ENCODE results near the gene PDP2. TPM values are rescaled to one million over a fixed set of nuclear protein-coding genes. Genes with fewer than 3 reads are reported as not detected.

The PDP2 gene
- total RNA-seq, 3 donors from 2014 or later, result 15.5 to 23.5 (median 23.2) TPM

DNA sequence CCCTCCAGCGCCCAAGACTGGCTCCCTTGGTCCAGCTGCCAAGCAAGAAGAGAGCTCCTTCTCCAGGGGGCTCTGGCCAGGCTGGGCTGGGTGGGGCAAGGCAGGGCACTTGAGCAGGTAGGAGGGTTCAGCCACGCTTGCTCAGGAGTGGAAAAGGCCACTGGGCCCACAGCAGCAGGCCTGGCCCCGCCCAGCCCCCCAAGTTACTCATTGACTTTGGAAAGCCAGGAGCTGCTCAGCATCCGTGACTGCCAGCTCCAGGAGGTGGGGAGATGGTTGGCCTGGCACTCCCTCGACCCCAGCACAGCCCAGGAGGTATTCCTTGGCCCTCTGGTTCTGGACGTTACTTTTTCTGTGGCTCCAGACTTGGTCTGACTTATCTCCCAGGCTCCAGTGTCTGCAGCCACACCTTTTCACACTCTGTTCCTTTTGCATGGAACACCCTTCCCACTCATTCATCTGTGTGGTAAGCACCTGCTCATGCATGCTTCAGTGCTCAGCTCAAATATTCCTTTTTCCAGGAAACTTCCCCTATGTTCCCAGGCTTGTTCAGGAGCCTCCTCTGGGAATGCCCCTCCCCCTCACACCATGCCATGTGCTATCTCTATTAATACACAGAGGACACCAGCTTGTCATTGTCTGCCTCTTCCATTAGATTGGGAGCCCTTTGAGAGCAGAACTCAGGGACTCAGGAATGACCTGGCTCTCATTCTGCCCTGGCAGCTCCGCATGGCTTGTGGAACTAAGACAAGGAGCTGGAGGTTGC lies 38.7 kb downstream of the PDP2 start, which contains the start of gene CDH16:
Gene CDH16 (minus strand): TSS at position 83 of the 766 bp plus-strand sequence. CDS start 820 bp downstream, outside the sequence.
- Histone ChIP-seq H3K36me3 (ENCODE audit: low read depth) (no peaks in the 10 kb centered on the region), H3K4me3 (no peak within 1 kb of the TSS), H3K4me1 (ENCODE audit: low read depth) (no peaks in the 10 kb centered on the region), H3K9me3 (no peaks in the 10 kb centered on the region)
- intact Hi-C loops (cut with DNase I, micrococcal nuclease), result no loop called here
- ATAC-seq (peak; percentile 58), DNase-seq (no peak)
- TF ChIP-seq, protein P1, sequence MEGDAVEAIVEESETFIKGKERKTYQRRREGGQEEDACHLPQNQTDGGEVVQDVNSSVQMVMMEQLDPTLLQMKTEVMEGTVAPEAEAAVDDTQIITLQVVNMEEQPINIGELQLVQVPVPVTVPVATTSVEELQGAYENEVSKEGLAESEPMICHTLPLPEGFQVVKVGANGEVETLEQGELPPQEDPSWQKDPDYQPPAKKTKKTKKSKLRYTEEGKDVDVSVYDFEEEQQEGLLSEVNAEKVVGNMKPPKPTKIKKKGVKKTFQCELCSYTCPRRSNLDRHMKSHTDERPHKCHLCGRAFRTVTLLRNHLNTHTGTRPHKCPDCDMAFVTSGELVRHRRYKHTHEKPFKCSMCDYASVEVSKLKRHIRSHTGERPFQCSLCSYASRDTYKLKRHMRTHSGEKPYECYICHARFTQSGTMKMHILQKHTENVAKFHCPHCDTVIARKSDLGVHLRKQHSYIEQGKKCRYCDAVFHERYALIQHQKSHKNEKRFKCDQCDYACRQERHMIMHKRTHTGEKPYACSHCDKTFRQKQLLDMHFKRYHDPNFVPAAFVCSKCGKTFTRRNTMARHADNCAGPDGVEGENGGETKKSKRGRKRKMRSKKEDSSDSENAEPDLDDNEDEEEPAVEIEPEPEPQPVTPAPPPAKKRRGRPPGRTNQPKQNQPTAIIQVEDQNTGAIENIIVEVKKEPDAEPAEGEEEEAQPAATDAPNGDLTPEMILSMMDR (IDR thresholded peaks at IDR 0.05), result no peak

DNA sequence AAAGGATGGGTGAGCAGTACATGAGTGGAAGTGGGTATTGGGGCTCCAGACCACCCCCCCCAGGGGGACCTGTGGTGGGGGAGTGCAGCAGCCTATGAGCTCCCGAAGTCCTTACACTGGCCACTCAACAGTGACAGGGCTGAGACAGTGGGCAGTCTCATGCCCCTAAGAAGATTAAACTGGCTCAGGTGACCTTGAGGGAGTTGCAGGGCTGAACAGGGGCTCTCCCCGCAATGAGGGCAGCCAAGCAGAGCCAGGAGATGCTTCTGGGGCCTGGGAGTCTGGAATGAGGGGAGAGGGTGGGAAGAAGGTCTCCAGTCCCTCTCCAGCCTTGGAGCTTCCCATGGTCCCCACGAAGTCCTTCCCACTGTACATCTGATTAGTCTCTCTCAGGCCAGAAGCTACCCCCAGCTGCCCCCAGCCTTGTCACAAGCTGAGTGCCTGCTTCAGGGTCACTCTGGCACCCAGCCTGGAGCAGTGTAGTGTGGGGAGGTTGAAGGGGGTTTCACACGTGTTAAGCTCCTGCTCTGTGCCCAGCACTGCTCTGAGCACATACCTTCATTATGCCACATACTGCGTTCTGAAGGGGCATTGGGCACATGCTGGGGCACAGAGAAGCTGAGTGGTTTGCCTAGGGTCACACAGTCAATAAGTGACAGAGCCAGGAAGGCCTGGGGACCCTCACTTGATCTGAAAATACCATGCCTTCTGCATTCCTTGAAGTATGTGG lies 39.4 kb downstream of the PDP2 start:
- no peaks in the 10 kb centered on the region for H3K9me3 ChIP-seq
- H3K4me1 ChIP-seq (ENCODE audit: low read depth), result peaks cover 3% of the 10 kb centered on the region
- H3K4me3 ChIP-seq, result no peak overlapping the region
- TF ChIP-seq, protein P1 (IDR thresholded peaks at IDR 0.05), result no peak
- no peak for ATAC-seq
- intact Hi-C loops (cut with DNase I, micrococcal nuclease), result no loop called here
- no peaks in the 10 kb centered on the region for H3K36me3 ChIP-seq (ENCODE audit: low read depth)
- no peak for DNase-seq

DNA sequence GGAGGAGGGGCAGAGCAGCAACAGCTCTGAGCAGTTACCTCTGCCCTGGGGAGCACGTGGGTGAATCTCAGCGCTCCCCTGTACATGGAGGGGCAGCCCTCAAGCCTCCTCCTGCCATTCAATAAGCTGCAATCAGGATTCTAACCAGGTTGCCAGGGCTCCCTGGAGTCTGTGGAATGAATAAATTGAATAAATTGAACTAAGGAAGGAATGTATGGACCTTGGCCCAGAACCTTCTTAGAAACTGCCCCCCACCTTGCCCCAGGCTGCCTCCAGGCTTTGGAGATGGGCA lies 39.9 kb downstream of the PDP2 start:
- H3K36me3 ChIP-seq (ENCODE audit: low read depth), result no peaks in the 10 kb centered on the region
- intact Hi-C loops (cut with DNase I, micrococcal nuclease), result no loop called here
- H3K4me3 ChIP-seq, result no peak overlapping the region
- ATAC-seq (no peak), DNase-seq (no peak)
- peaks cover 6% of the 10 kb centered on the region for H3K4me1 ChIP-seq (ENCODE audit: low read depth)
- TF ChIP-seq, protein P1 (IDR thresholded peaks at IDR 0.05), result no peak
- no peaks in the 10 kb centered on the region for H3K9me3 ChIP-seq

DNA sequence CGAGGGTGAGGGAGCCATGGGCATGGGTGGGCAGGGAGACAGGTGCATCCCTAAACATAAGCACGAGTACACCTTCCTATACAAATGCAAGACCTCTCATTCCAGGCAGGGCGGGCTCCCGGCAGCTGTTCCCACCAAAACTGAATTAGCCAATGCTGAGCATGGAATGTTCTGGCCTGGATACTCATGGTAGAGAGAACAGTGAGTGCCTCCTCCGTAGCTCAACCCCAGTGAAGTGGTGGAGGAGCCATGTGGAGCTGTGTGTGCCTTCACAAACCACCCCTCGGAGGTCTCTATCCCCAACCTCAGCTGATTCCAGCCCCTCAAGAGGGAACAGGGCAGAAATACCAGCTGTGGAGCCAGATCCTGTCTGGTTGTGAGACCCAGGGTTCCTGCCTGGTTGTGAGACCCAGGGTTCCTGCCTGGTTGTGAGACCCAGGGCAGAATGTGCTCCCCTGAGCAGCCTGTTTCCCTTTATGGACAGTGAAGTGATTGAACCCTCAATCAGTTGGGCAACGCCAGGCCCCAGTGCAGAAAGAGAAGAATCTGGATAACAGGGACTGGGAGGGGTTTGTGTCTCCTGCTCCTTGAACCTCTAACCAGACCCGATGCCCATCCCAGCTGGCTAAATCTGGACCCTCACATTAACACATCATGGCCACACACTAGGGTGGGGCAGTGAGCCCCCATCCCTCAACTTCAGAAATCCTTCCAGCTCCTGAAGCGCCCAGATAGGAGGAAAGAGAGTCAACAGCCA lies 40.8 kb downstream of the PDP2 start:
- Histone ChIP-seq H3K36me3 (ENCODE audit: low read depth) (no peaks in the 10 kb centered on the region), H3K9me3 (no peaks in the 10 kb centered on the region), H3K4me1 (ENCODE audit: low read depth) (peaks cover 8% of the 10 kb centered on the region), H3K4me3 (no peak overlapping the region)
- TF ChIP-seq, protein P1 (IDR thresholded peaks at IDR 0.05), result no peak
- DNase-seq, result no peak
- intact Hi-C loops (cut with DNase I, micrococcal nuclease), result no loop called here
- no peak for ATAC-seq

DNA sequence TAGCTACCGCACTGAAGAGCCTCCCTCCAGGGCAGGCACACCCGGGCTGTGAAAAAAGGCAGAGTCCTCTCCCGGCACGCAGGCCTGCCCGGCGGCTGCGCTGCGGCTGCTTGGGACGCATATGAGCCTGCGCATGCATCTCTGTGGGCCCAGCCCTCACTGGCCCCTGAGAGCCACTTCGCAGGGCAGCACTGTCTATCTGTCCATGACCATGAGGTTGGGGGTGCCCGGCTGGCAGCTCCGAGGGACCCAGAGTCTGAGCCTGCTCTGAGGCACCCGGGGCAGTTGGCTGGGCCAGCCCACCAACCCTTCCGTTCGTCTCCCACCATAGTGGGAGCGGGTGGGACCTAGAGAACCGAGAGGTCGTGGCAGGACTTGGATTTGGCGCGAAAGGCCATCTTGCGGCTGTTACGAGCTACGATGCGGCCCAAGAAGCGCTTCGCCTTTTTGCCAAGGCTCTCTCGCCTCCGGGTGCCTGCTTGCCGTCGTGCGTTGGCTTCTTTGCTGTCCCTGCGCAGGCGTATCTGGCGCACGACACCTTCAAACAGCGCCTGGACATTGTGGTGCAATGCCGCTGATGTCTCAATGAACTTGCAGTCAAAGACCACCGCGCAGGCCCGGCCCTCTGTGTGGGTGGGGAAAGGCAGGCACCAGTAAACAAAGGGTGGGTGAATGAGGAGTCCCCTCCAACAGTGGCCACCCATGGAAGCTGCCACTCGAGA lies 41.6 kb downstream of the PDP2 start:
- Histone ChIP-seq H3K36me3 (ENCODE audit: low read depth) (no peaks in the 10 kb centered on the region), H3K4me1 (ENCODE audit: low read depth) (peaks cover 8% of the 10 kb centered on the region), H3K9me3 (no peaks in the 10 kb centered on the region), H3K4me3 (no peak overlapping the region)
- no peak for ATAC-seq
- intact Hi-C loops (cut with DNase I, micrococcal nuclease), result no loop called here
- TF ChIP-seq, protein P1 (IDR thresholded peaks at IDR 0.05), result no peak
- no peak for DNase-seq

Data from mucosa of descending colon (tissue), 3 donors.